AG04449 (cell line): ENCODE measurements around the gene NDUFAB1.

ENCODE experiments used
- CTCF ChIA-PET: fragments of 350-600 bp; formaldehyde crosslinking; extraction: SDS; loops from one replicate; lab custom pipeline; 2021; ENCODE audit warnings: antibody characterized with exemption; lab: Yijun Ruan, JAX
- POLR2A ChIA-PET: fragments of 400-600, 350-600 bp; formaldehyde crosslinking; extraction: SDS; loops from one replicate; lab custom pipeline; 2020; ENCODE audit warnings: antibody characterized with exemption, inconsistent platforms; lab: Yijun Ruan, JAX
- DNase-seq: peaks from one replicate; pipeline ENCODE4 v3.0.0-alpha.2; 2010; ENCODE audit warnings: low read depth, low spot score
- H3K4me3 ChIP-seq: 2 replicates; pipeline ENCODE4 v1.5.1; 2011; ENCODE audit warnings: low read depth, mild to moderate bottlenecking, control low read depth, low read length
- CTCF ChIP-seq: IDR thresholded peaks from one replicate; pipeline ENCODE4 v1.5.1; 2011; ENCODE audit warnings: mild to moderate bottlenecking, moderate library complexity, low read length, control low read depth, inconsistent platforms; ENCODE audit not compliant: insufficient read depth; ENCODE audit errors: missing control alignments

Gene NDUFAB1

GRCh38 chr16:23580391-23580790 lies 15.7 kb downstream of the NDUFAB1 start:
- H3K4me3 ChIP-seq, result no peak overlapping the region
- POLR2A ChIA-PET, result no interaction called here
- DNase-seq, result no peak
- CTCF ChIA-PET, result interaction anchor here (1.5 to 3.4 kb wide), 2 partner anchors 16 to 22 kb away, joined by 3 to 18 read pairs; partner anchors contain the start of gene NDUFAB1
- TF ChIP-seq CTCF, result no peak

GRCh38 chr16:23579371-23579770 lies 16.7 kb downstream of the NDUFAB1 start:
- DNase-seq, result no peak
- TF ChIP-seq CTCF, result no peak
- ChIA-PET CTCF (interaction anchor here (1.5 to 3.4 kb wide), 2 partner anchors 17 to 21 kb away, joined by 3 to 18 read pairs; partner anchors contain the start of gene NDUFAB1), POLR2A (no interaction called here)
- H3K4me3 ChIP-seq, result no peak overlapping the region

GRCh38 chr16:23578101-23578830 lies 17.9 kb downstream of the NDUFAB1 start:
- no peak for TF ChIP-seq CTCF
- H3K4me3 ChIP-seq, result no peak overlapping the region
- DNase-seq, result no peak
- POLR2A ChIA-PET, result interaction anchor here (0.7 kb wide), 1 partner anchor 21 kb away, joined by 3 read pairs; the partner anchor contains the start of genes EARS2 and UBFD1
- CTCF ChIA-PET, result interaction anchor here (1.0 to 1.3 kb wide), 2 partner anchors 19 to 21 kb away, joined by 5 to 6 read pairs; partner anchors contain the start of genes EARS2 and UBFD1

- ChIA-PET CTCF (interaction anchor here (1.0 to 1.3 kb wide), 2 partner anchors 19 to 20 kb away, joined by 5 to 6 read pairs; partner anchors contain the start of genes EARS2 and UBFD1), POLR2A (no interaction called here)
- no peak overlapping the region for H3K4me3 ChIP-seq
- TF ChIP-seq CTCF, result no peak
- no peak for DNase-seq
Observed at GRCh38 chr16:23577493-23577892, 18.6 kb downstream of the NDUFAB1 start.

- DNase-seq, result no peak
- ChIA-PET POLR2A (interaction anchor here (0.6 kb wide), 1 partner anchor 273 kb away, joined by 3 read pairs; no protein-coding TSS in a partner anchor), CTCF (interaction anchor here (0.8 to 2.3 kb wide), 5 partner anchors 8 to 21 kb away, joined by 3 to 11 read pairs (median 4); partner anchors contain the start of genes EARS2, NDUFAB1 and UBFD1)
- no peak for TF ChIP-seq CTCF
- H3K4me3 ChIP-seq, result no peak overlapping the region
Observed at GRCh38 chr16:23575834-23576233, 20.3 kb downstream of the NDUFAB1 start.

- CTCF ChIA-PET, result no interaction called here
- H3K4me3 ChIP-seq, result no peak overlapping the region
- POLR2A ChIA-PET, result interaction anchor here (0.8 kb wide), 1 partner anchor 14 kb away, joined by 3 read pairs; no protein-coding TSS in a partner anchor
- TF ChIP-seq CTCF, result no peak
- DNase-seq, result no peak
Observed at GRCh38 chr16:23573817-23574216, 22.3 kb downstream of the NDUFAB1 start.
